WTC11 (cell line): Measurements from ENCODE around the gene ACY1. TPM values are rescaled to one million over a fixed set of nuclear protein-coding genes. Genes with fewer than 3 reads are reported as not detected.
A peak's percentile ranks its signal among the peaks of the same experiment; 100 is the strongest.
"Not testable (repeated sequence)": the region's sequence is repeated elsewhere in the genome, so short reads cannot be mapped to it uniquely, and the experiment has no call there.

Experiments used
- ATAC-seq: fragments of 200-7000 bp; cut with Tn5 transposase; 2 replicates; pipeline ENCODE4 v1.10.0; 2021; ENCODE audit warnings: mild to moderate bottlenecking, moderate library complexity
- CTCF ChIA-PET: fragments of 300-600 bp; sonication (Branson Sonifier 250); formaldehyde crosslinking; loops from one replicate; lab custom pipeline; 2021; ENCODE audit warnings: antibody characterized with exemption; lab: Charles Lee
- POLR2A ChIA-PET: fragments of 350-600 bp; sonication (Branson Sonifier 250); formaldehyde crosslinking; loops from one replicate; lab custom pipeline; 2021; ENCODE audit warnings: antibody characterized with exemption; lab: Charles Lee
- DNase-seq: peaks from one replicate; pipeline ENCODE4 v3.0.0; 2021; ENCODE audit warnings: low spot score
- H3K27ac Mint-ChIP-seq: 2 replicates; pipeline ENCODE4 v1.8.0; 2021; ENCODE audit warnings: mixed read lengths
- H3K27me3 Mint-ChIP-seq: 2 replicates; pipeline ENCODE4 v1.8.0; 2021; ENCODE audit warnings: low read depth, mild to moderate bottlenecking, moderate library complexity, mixed read lengths
- H3K36me3 Mint-ChIP-seq: 2 replicates; pipeline ENCODE4 v1.8.0; 2021; ENCODE audit warnings: mixed read lengths
- H3K4me1 Mint-ChIP-seq: 2 replicates; pipeline ENCODE4 v1.8.0; 2022; ENCODE audit warnings: mixed read lengths
- H3K4me3 Mint-ChIP-seq: 2 replicates; pipeline ENCODE4 v1.8.0; 2021; ENCODE audit warnings: mild to moderate bottlenecking, moderate library complexity, mixed read lengths
- H3K9me3 Mint-ChIP-seq: 2 replicates; pipeline ENCODE4 v1.8.0; 2021; ENCODE audit warnings: mixed read lengths
- ARID4B ChIP-seq: sonication (generic); formaldehyde crosslinking; IDR thresholded peaks from 2 replicates; pipeline ENCODE4 v1.8.0; 2023; ENCODE audit warnings: missing genetic modification reagents, mild to moderate bottlenecking, borderline replicate concordance
- ATF3 ChIP-seq: sonication (generic); formaldehyde crosslinking; conservative IDR thresholded peaks from 2 replicates; pipeline ENCODE4 v1.8.1; 2022; ENCODE audit warnings: mild to moderate bottlenecking, missing genetic modification reagents
- EMX1 ChIP-seq: fragments of 250-450 bp; sonication (Bioruptor Pico); IDR thresholded peaks from 2 replicates; pipeline ENCODE4 v1.8.0; 2021; ENCODE audit warnings: mild to moderate bottlenecking
- ETV6 ChIP-seq: sonication (generic); formaldehyde crosslinking; IDR thresholded peaks from 2 replicates; pipeline ENCODE4 v1.8.1; 2022; ENCODE audit warnings: mild to moderate bottlenecking, missing genetic modification reagents
- FOXJ3 ChIP-seq: sonication (generic); formaldehyde crosslinking; IDR thresholded peaks from 2 replicates; pipeline ENCODE4 v1.9.0; 2021; ENCODE audit warnings: missing genetic modification reagents, mild to moderate bottlenecking, borderline replicate concordance
- GABPB1 ChIP-seq: sonication (generic); formaldehyde crosslinking; IDR thresholded peaks from 2 replicates; pipeline ENCODE4 v1.8.1; 2023; ENCODE audit warnings: mild to moderate bottlenecking, missing genetic modification reagents
- GRHL2 ChIP-seq: fragments of 250-450 bp; sonication (Bioruptor Pico); IDR thresholded peaks from 2 replicates; pipeline ENCODE4 v1.8.0; 2022; ENCODE audit warnings: mild to moderate bottlenecking, moderate library complexity; ENCODE audit not compliant: insufficient replicate concordance, severe bottlenecking
- MAX ChIP-seq: sonication (generic); formaldehyde crosslinking; IDR thresholded peaks from 2 replicates; pipeline ENCODE4 v1.8.0; 2022; ENCODE audit warnings: mild to moderate bottlenecking, missing genetic modification reagents
- ZNF232 ChIP-seq: sonication (generic); formaldehyde crosslinking; IDR thresholded peaks from 2 replicates; pipeline ENCODE4 v1.8.0; 2022; ENCODE audit warnings: mild to moderate bottlenecking, missing genetic modification reagents
- ZNF416 ChIP-seq: fragments of 250-450 bp; sonication (Bioruptor Pico); IDR thresholded peaks from 2 replicates; pipeline ENCODE4 v1.9.0; 2021; ENCODE audit warnings: mild to moderate bottlenecking, inconsistent platforms
- ZNF671 ChIP-seq: fragments of 250-450 bp; sonication (Bioruptor Pico); IDR thresholded peaks from 2 replicates; pipeline ENCODE4 v1.8.0; 2021; ENCODE audit warnings: mild to moderate bottlenecking
- total RNA-seq: library from RNA; stranded (reverse); gene quantifications from 3 replicates; pipeline ENCODE4 v1.2.3, GENCODE V29; 2021
- TF ChIP-seq, protein P1 (sequence below): sonication (generic); formaldehyde crosslinking; IDR thresholded peaks from 2 replicates; pipeline ENCODE4 v1.8.1; 2022; ENCODE audit warnings: mild to moderate bottlenecking, moderate library complexity, missing genetic modification reagents
- TF ChIP-seq, protein P2 (sequence below): sonication (generic); formaldehyde crosslinking; IDR thresholded peaks from 2 replicates; pipeline ENCODE4 v1.8.0; 2022; ENCODE audit warnings: mild to moderate bottlenecking, missing genetic modification reagents
- TF ChIP-seq, protein P3 (sequence below): fragments of 250-450 bp; sonication (Bioruptor Pico); IDR thresholded peaks from 2 replicates; pipeline ENCODE4 v1.8.0; 2021; ENCODE audit warnings: mild to moderate bottlenecking
- TF ChIP-seq, protein P4 (sequence below): fragments of 250-450 bp; sonication (Bioruptor Pico); conservative IDR thresholded peaks from 2 replicates; pipeline ENCODE4 v1.9.0; 2021; ENCODE audit warnings: mild to moderate bottlenecking

Gene ACY1
- total RNA-seq, 1 experiment from 2014 or later: 53.8 TPM

GRCh38 chr3:51988286-51989146 is 5.2 kb downstream of the ACY1 start (continued):
- TF ChIP-seq, protein P1, sequence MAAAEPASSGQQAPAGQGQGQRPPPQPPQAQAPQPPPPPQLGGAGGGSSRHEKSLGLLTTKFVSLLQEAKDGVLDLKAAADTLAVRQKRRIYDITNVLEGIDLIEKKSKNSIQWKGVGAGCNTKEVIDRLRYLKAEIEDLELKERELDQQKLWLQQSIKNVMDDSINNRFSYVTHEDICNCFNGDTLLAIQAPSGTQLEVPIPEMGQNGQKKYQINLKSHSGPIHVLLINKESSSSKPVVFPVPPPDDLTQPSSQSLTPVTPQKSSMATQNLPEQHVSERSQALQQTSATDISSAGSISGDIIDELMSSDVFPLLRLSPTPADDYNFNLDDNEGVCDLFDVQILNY (CRISPR knock-in tag): no peak
- TF ChIP-seq GRHL2 (CRISPR knock-in tag): no peak
- no peak for TF ChIP-seq MAX (CRISPR knock-in tag)
- no peak for TF ChIP-seq ZNF232
- TF ChIP-seq, protein P2, sequence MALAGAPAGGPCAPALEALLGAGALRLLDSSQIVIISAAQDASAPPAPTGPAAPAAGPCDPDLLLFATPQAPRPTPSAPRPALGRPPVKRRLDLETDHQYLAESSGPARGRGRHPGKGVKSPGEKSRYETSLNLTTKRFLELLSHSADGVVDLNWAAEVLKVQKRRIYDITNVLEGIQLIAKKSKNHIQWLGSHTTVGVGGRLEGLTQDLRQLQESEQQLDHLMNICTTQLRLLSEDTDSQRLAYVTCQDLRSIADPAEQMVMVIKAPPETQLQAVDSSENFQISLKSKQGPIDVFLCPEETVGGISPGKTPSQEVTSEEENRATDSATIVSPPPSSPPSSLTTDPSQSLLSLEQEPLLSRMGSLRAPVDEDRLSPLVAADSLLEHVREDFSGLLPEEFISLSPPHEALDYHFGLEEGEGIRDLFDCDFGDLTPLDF (CRISPR knock-in tag): no peak
- no peak for TF ChIP-seq ARID4B

DNA sequence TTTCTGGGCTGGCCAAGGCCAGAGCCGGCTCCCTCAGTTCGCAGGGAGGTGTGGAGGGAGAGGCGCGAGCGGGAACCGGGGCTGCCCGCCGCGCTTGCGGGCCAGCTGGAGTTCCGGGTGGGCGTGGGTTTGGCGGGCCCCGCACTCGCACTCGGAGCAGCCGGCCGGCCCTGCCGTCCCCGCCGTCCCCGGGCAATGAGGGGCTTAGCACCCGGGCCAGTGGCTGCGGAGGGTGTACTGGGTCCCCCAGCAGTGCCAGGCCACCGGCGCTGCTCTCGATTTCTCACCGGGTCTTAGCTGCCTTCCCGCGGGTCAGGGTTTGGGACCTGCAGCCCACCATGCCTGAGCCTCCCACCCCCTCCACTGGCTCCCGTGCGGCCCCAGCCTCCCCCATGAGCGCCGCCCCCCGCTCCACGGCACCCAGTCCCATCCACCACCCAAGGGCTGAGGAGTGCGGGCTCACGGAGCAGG is 7.2 kb downstream of the ACY1 start:
- POLR2A ChIA-PET: interaction anchor here (1.3 kb wide), 2 partner anchors 22 to 48 kb away, joined by 4 to 5 read pairs; no protein-coding TSS in a partner anchor

DNA sequence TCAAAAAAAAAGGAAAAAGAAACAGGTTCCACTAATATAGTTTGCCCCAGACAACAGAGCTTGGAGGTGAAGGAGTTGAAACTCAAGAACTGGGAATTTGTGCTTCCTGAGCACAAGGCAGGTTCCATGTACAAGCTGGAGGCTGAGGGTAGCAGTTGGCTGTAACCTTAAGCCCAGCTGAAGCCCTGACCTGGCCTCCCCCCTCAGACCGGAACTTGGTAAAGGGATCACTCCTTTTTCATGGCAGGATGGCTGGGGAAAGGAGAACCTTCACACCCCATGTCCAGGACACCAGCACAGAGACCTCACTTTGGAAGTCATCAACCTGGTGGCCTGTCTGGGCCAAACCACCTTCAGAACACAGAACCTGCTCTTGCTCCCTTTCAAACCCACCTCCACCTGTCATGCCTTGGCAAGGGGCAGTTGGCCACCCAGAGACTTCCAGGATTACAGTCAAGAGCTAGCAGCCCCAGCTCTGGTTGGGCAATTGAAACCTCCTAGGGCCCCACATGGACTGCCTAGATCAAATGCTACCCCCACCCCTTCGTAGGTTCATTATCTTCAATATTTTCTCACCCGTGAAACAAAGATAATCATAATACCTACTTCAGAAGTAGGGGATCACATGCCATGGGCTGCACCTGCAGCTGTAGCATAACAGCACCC is 8.8 kb downstream of the ACY1 start:
- ATAC-seq (no peak), DNase-seq (no peak)
- POLR2A ChIA-PET: interaction anchor here (1.2 to 2.2 kb wide), 5 partner anchors 9 to 49 kb away, joined by 3 to 6 read pairs (median 4); partner anchors contain the start of genes ACY1 and PCBP4
- Mint-ChIP-seq H3K27me3 (no peaks in the 10 kb centered on the region), H3K27ac (peak overlapping the region; percentile 84), H3K36me3 (peaks cover 46% of the 10 kb centered on the region), H3K9me3 (0 out of 2 replicates have a peak, but pooled peaks cover 2% of the 10 kb centered on the region), H3K4me1 (peaks cover 33% of the 10 kb centered on the region), H3K4me3 (no peak overlapping the region)
- CTCF ChIA-PET: interaction anchor here (0.8 to 4.2 kb wide), 9 partner anchors 10 to 393 kb away, joined by 3 to 31 read pairs (median 4); partner anchors contain the start of genes ABHD14A, ABHD14B, ACY1 and PCBP4
- TF ChIP-seq FOXJ3 (CRISPR knock-in tag) (no peak), EMX1 (CRISPR knock-in tag) (peak; percentile 90), ATF3 (no peak), ETV6 (CRISPR knock-in tag) (no peak), GABPB1 (CRISPR knock-in tag) (no peak), ZNF232 (no peak)
- TF ChIP-seq, protein P3, sequence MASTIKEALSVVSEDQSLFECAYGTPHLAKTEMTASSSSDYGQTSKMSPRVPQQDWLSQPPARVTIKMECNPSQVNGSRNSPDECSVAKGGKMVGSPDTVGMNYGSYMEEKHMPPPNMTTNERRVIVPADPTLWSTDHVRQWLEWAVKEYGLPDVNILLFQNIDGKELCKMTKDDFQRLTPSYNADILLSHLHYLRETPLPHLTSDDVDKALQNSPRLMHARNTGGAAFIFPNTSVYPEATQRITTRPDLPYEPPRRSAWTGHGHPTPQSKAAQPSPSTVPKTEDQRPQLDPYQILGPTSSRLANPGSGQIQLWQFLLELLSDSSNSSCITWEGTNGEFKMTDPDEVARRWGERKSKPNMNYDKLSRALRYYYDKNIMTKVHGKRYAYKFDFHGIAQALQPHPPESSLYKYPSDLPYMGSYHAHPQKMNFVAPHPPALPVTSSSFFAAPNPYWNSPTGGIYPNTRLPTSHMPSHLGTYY (CRISPR knock-in tag): 0 out of 2 replicates have a peak, but pooled peaks have one; percentile 16

More for the DNA sequence above, 7.2 kb downstream of the ACY1 start:
- not testable (repeated sequence) for H3K4me3 Mint-ChIP-seq, H3K9me3 Mint-ChIP-seq, H3K27me3 Mint-ChIP-seq, ATAC-seq, H3K27ac Mint-ChIP-seq, DNase-seq
- CTCF ChIA-PET: interaction anchor here (1.3 to 4.2 kb wide), 5 partner anchors 8 to 65 kb away, joined by 3 to 31 read pairs (median 11); partner anchors contain the start of genes ABHD14A, ABHD14B, ACY1 and PCBP4
- TF ChIP-seq, protein P4, sequence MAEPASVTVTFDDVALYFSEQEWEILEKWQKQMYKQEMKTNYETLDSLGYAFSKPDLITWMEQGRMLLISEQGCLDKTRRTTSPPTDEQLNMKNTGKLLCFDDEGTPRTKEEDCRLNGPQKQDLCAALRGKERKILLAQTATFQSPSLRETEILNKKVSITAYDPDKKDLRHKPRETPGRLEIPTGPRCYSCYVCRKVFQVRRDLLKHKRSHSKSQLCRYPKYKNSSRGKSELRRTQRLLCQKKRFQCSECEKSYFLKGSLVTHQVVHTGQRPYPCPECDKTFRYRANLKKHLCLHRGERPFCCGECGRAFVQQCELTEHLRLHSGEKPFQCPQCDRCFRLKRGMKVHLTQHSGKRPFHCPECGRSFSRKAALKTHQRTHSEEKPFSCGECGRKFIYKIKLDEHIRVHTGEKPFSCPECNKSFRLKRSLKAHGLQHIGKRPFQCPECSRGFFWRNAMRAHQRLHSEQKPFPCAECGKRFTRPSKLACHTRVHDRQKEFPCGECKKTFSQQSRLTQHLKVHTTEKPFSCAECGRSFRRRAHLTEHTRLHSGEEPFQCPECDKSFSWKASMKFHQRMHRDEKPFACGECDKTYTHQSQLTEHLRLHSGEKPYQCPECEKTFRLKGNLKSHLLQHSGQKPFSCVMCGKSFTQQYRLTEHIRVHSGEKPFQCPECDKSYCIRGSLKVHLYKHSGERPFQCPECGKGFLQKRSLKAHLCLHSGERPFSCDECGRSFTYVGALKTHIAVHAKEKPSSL (CRISPR knock-in tag): peak; percentile 43; the same call in 1 of the 2 replicates
- peak; percentile 83; the same call in 1 of the 2 replicates for TF ChIP-seq ZNF671 (CRISPR knock-in tag)
- TF ChIP-seq ZNF416 (CRISPR knock-in tag): peak; percentile 93
- Mint-ChIP-seq H3K36me3 (peaks cover 43% of the 10 kb centered on the region), H3K4me1 (peaks cover 29% of the 10 kb centered on the region)
